Measurements from ENCODE around the gene NLGN4X.
"Not testable (repeated sequence)": the region's sequence is repeated elsewhere in the genome, so short reads cannot be mapped to it uniquely, and the experiment has no call there.

DNA sequence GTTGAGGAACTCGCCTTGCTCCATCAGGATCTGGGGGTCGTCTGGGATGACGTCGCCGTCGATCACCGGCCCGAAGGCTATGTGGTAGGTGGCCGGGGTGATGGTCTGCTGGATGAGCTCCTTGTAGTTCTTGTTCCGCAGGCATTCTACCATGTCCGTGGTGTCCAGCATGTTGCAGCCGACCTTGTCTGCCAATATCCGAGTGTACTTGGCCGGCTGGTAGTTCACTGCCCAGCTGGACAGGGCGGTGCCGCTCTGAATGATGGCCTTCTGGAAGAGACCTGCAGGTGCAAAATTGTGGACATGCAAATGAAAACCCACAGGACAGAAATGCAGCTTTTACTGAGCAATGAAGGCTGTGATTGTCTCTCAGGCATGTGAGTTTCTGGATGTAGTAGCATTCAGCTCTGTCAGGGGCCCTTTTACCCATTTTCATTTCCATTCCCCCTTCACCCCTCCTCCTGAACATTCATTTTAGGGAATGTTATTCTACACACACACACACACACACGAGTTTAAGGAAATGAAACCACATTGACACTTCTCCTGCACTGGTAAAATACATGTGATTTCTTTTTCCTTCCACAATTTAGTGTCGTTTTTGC is 325.0 kb downstream of the NLGN4X start:
- not testable (repeated sequence) for TF ChIP-seq POLR2AphosphoS5, POLR2A (IDR thresholded peaks at IDR 0.05)
- TF ChIP-seq, protein P1, sequence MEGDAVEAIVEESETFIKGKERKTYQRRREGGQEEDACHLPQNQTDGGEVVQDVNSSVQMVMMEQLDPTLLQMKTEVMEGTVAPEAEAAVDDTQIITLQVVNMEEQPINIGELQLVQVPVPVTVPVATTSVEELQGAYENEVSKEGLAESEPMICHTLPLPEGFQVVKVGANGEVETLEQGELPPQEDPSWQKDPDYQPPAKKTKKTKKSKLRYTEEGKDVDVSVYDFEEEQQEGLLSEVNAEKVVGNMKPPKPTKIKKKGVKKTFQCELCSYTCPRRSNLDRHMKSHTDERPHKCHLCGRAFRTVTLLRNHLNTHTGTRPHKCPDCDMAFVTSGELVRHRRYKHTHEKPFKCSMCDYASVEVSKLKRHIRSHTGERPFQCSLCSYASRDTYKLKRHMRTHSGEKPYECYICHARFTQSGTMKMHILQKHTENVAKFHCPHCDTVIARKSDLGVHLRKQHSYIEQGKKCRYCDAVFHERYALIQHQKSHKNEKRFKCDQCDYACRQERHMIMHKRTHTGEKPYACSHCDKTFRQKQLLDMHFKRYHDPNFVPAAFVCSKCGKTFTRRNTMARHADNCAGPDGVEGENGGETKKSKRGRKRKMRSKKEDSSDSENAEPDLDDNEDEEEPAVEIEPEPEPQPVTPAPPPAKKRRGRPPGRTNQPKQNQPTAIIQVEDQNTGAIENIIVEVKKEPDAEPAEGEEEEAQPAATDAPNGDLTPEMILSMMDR (IDR thresholded peaks at IDR 0.05) = not testable (repeated sequence)

Data from upper lobe of left lung (tissue), 4 donors.